Measurements from ENCODE around the gene ZC3H18.

Gene ZC3H18

GRCh38 chr16:88638323-88639230 is 68.4 kb downstream of the ZC3H18 start, which contains the start of gene IL17C:
Gene IL17C, plus strand, starts transcription at chr16:88638572. Its CDS starts 70 bp downstream, at chr16:88638642.
- Histone ChIP-seq H3K4me1 (ENCODE audit: insufficient read depth, low read length) (peaks cover 6% of the 10 kb centered on the region; the same call in 1 of the 2 replicates), H3K4me3 (ENCODE audit: low read length) (no peak within 1 kb of the TSS), H3K27me3 (ENCODE audit: insufficient read depth, low read length) (peaks cover 14% of the 10 kb centered on the region), H3K27ac (ENCODE audit: low read depth, low read length) (no peak within 1 kb of the TSS), H3K36me3 (ENCODE audit: insufficient read depth, low read length) (no peaks in the 10 kb centered on the region), H3K9me3 (ENCODE audit: insufficient read depth, low read depth, low read length) (no peaks in the 10 kb centered on the region), H3K9ac (ENCODE audit: low read depth, low read length) (no peak within 1 kb of the TSS)
- WGBS: 74% methylated on average over 27 of the region's 27 CpGs

DNA sequence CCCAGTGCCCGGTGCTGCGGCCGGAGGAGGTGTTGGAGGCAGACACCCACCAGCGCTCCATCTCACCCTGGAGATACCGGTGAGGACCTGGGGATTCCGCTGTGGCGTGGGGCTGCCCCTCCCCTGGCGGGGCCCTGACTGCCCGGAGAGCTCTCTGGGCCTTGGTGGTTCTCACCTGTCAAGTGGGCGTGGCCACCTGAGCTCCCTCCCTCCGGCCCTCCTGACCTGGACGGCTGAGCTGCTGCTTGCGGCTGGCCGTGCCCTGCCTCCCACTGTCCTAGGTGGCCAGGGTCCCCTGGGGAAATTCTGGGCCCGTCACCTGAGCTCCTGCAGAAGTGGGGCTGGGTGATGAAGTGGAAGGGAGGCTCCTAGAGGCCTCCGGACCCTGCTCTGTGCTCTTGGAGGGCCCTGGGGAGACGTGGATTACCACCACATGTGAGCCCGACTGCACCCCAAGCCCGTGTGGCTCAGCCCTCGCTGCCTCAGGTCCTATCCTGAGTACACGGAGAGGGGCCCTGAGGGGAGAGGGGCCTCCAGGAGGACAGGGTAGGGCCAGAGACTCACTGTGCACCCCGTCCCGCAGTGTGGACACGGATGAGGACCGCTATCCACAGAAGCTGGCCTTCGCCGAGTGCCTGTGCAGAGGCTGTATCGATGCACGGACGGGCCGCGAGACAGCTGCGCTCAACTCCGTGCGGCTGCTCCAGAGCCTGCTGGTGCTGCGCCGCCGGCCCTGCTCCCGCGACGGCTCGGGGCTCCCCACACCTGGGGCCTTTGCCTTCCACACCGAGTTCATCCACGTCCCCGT is 69.2 kb downstream of the ZC3H18 start:
- no peak overlapping the region for H3K27ac ChIP-seq (ENCODE audit: low read depth, low read length)
- H3K4me1 ChIP-seq (ENCODE audit: insufficient read depth, low read length): peaks cover 6% of the 10 kb centered on the region; the same call in 1 of the 2 replicates
- no peaks in the 10 kb centered on the region for H3K9me3 ChIP-seq (ENCODE audit: insufficient read depth, low read depth, low read length)
- 0 out of 2 replicates have a peak, but pooled peaks cover 3% of the 10 kb centered on the region for H3K36me3 ChIP-seq (ENCODE audit: insufficient read depth, low read length)
- no peak overlapping the region for H3K4me3 ChIP-seq (ENCODE audit: low read length)
- no peak overlapping the region for H3K9ac ChIP-seq (ENCODE audit: low read depth, low read length)
- 79% methylated on average over 45 of the region's 45 CpGs for WGBS
- H3K27me3 ChIP-seq (ENCODE audit: insufficient read depth, low read length): peaks cover 14% of the 10 kb centered on the region

GRCh38 chr16:88640039-88640495 is 69.9 kb downstream of the ZC3H18 start:
- H3K27me3 ChIP-seq (ENCODE audit: insufficient read depth, low read length): peaks cover 12% of the 10 kb centered on the region
- WGBS: 93% methylated on average over 11 of the region's 13 CpGs
- 0 out of 2 replicates have a peak, but pooled peaks cover 3% of the 10 kb centered on the region for H3K36me3 ChIP-seq (ENCODE audit: insufficient read depth, low read length)
- no peak overlapping the region for H3K4me3 ChIP-seq (ENCODE audit: low read length)
- no peak overlapping the region for H3K27ac ChIP-seq (ENCODE audit: low read depth, low read length)
- no peaks in the 10 kb centered on the region for H3K9me3 ChIP-seq (ENCODE audit: insufficient read depth, low read depth, low read length)
- no peak overlapping the region for H3K9ac ChIP-seq (ENCODE audit: low read depth, low read length)
- peaks cover 6% of the 10 kb centered on the region; the same call in 1 of the 2 replicates for H3K4me1 ChIP-seq (ENCODE audit: insufficient read depth, low read length)

GRCh38 chr16:88640498-88641247 is 70.5 kb downstream of the ZC3H18 start:
- Histone ChIP-seq H3K9me3 (ENCODE audit: insufficient read depth, low read depth, low read length) (no peaks in the 10 kb centered on the region), H3K9ac (ENCODE audit: low read depth, low read length) (no peak overlapping the region), H3K27ac (ENCODE audit: low read depth, low read length) (no peak overlapping the region), H3K4me3 (ENCODE audit: low read length) (no peak overlapping the region), H3K27me3 (ENCODE audit: insufficient read depth, low read length) (peaks cover 8% of the 10 kb centered on the region; the same call in 1 of the 2 replicates), H3K4me1 (ENCODE audit: insufficient read depth, low read length) (peaks cover 6% of the 10 kb centered on the region; the same call in 1 of the 2 replicates), H3K36me3 (ENCODE audit: insufficient read depth, low read length) (0 out of 2 replicates have a peak, but pooled peaks cover 3% of the 10 kb centered on the region)
- WGBS: 90% methylated on average over 17 of the region's 17 CpGs

DNA sequence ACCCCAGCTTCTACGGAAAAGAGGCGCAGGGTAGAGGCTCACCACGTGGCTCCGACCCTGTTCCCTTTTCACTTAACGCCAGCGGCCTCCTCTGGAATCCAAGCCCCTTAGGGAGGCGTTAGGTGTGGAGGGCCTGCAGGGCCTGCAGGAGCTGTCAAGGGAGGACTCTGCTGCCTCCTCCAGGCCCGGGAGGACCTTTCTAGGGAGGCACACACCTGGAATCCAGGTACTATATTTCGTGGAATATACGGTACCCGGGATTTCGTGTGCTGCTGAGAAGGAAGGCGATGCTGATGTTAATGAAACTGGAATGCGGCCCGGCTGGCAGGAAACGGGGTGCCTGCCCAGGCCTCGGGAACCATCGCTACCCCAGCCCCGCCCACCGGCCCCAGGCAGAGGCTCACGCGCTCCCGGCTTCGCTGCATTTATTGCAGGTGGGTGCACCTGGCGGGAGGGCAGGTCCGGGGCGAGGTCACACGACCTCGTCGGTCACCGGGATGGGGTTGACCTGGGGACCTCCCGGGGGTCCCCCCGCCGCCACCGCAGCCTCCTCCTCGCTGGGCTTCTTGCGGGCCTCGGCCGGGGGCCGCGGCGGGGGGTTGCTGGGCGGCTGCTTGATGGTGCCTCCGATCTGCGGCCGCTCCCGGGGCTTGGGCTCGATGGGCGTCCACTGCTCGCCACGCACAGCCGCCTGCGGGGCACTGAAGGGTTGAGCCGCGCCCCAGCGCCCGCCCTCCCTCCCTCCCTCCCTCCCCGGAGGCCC is 72.9 kb downstream of the ZC3H18 start:
- Histone ChIP-seq H3K4me1 (ENCODE audit: insufficient read depth, low read length) (peaks cover 3% of the 10 kb centered on the region; the same call in 1 of the 2 replicates), H3K36me3 (ENCODE audit: insufficient read depth, low read length) (0 out of 2 replicates have a peak, but pooled peaks cover 3% of the 10 kb centered on the region), H3K4me3 (ENCODE audit: low read length) (no peak overlapping the region), H3K9ac (ENCODE audit: low read depth, low read length) (no peak overlapping the region), H3K27me3 (ENCODE audit: insufficient read depth, low read length) (peaks cover 3% of the 10 kb centered on the region; the same call in 1 of the 2 replicates), H3K27ac (ENCODE audit: low read depth, low read length) (no peak overlapping the region), H3K9me3 (ENCODE audit: insufficient read depth, low read depth, low read length) (no peaks in the 10 kb centered on the region)
- WGBS: 92% methylated on average over 55 of the region's 58 CpGs

DNA sequence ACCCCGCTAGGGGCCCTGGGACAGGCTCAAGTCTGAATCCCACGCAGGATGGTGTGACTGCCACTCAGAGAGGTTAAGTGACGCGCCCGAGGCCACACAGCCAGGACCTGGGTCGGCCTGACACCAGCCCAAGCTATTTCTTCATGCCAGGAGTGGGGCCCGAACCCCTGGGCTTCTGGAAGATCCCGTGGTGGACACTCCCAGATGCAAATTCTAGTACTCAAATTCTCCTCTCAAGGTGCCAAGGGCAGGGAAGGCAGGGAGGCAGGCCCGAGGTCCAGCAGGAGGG is 73.4 kb downstream of the ZC3H18 start:
- H3K27me3 ChIP-seq (ENCODE audit: insufficient read depth, low read length): peaks cover 3% of the 10 kb centered on the region; the same call in 1 of the 2 replicates
- no peak overlapping the region for H3K27ac ChIP-seq (ENCODE audit: low read depth, low read length)
- H3K4me1 ChIP-seq (ENCODE audit: insufficient read depth, low read length): peaks cover 3% of the 10 kb centered on the region; the same call in 1 of the 2 replicates
- 0 out of 2 replicates have a peak, but pooled peaks cover 3% of the 10 kb centered on the region for H3K36me3 ChIP-seq (ENCODE audit: insufficient read depth, low read length)
- 91% methylated on average over 9 of the region's 9 CpGs for WGBS
- no peaks in the 10 kb centered on the region for H3K9me3 ChIP-seq (ENCODE audit: insufficient read depth, low read depth, low read length)
- H3K9ac ChIP-seq (ENCODE audit: low read depth, low read length): no peak overlapping the region
- no peak overlapping the region for H3K4me3 ChIP-seq (ENCODE audit: low read length)

GRCh38 chr16:88645455-88645854 is 75.3 kb downstream of the ZC3H18 start:
- H3K9me3 ChIP-seq (ENCODE audit: insufficient read depth, low read depth, low read length): no peaks in the 10 kb centered on the region
- H3K27ac ChIP-seq (ENCODE audit: low read depth, low read length): no peak overlapping the region
- 0 out of 2 replicates have a peak, but pooled peaks cover 3% of the 10 kb centered on the region for H3K36me3 ChIP-seq (ENCODE audit: insufficient read depth, low read length)
- H3K4me3 ChIP-seq (ENCODE audit: low read length): no peak overlapping the region
- no peaks in the 10 kb centered on the region; the same call in 1 of the 2 replicates for H3K27me3 ChIP-seq (ENCODE audit: insufficient read depth, low read length)
- no peak overlapping the region for H3K9ac ChIP-seq (ENCODE audit: low read depth, low read length)
- H3K4me1 ChIP-seq (ENCODE audit: insufficient read depth, low read length): peaks cover 6% of the 10 kb centered on the region; the same call in 1 of the 2 replicates
- WGBS: 97% methylated on average over 16 of the region's 16 CpGs

GRCh38 chr16:88645941-88646340 is 75.7 kb downstream of the ZC3H18 start:
- 89% methylated on average over 23 of the region's 23 CpGs for WGBS
- Histone ChIP-seq H3K36me3 (ENCODE audit: insufficient read depth, low read length) (0 out of 2 replicates have a peak, but pooled peaks cover 3% of the 10 kb centered on the region), H3K9ac (ENCODE audit: low read depth, low read length) (no peak overlapping the region), H3K4me1 (ENCODE audit: insufficient read depth, low read length) (peaks cover 6% of the 10 kb centered on the region; the same call in 1 of the 2 replicates), H3K4me3 (ENCODE audit: low read length) (no peak overlapping the region), H3K27ac (ENCODE audit: low read depth, low read length) (no peak overlapping the region), H3K9me3 (ENCODE audit: insufficient read depth, low read depth, low read length) (no peaks in the 10 kb centered on the region), H3K27me3 (ENCODE audit: insufficient read depth, low read length) (no peaks in the 10 kb centered on the region)

DNA sequence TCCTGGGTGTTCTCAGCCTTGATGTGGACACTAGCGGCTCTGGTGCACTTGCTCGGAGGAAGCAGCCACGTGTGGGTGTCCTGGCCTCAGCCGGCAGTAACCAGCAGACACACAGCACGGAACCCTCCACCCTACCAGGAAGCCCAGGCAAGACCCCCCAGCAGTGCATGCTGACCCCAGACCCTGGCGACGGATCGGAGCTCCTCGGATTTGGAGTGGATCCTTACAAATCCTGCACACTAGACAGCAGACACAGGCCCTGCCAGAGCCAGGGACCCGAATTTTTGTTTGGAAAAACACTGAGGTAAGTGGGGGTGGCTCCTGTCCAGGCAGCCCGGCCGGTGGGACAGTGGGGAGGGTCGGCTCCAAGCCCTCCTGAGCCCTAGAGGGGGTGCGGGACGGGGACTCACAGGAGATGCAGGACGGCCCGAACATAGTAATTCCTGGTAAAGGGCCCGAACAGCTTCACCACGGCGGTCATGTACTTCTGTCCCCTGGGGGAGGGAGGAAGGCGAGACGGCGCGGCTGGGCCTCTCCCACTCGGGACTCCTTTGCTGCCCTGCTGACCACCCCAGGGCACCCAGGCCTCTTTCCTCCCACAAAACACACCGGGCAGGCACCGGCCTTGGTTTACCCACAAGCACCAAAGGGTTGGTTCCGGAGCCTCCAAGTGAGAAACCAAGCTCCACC is 76.3 kb downstream of the ZC3H18 start:
- Histone ChIP-seq H3K27ac (ENCODE audit: low read depth, low read length) (no peak overlapping the region), H3K4me3 (ENCODE audit: low read length) (no peak overlapping the region), H3K27me3 (ENCODE audit: insufficient read depth, low read length) (no peaks in the 10 kb centered on the region), H3K9me3 (ENCODE audit: insufficient read depth, low read depth, low read length) (no peaks in the 10 kb centered on the region), H3K9ac (ENCODE audit: low read depth, low read length) (no peak overlapping the region), H3K36me3 (ENCODE audit: insufficient read depth, low read length) (0 out of 2 replicates have a peak, but pooled peaks cover 3% of the 10 kb centered on the region), H3K4me1 (ENCODE audit: insufficient read depth, low read length) (peaks cover 10% of the 10 kb centered on the region; the same call in 1 of the 2 replicates)
- 92% methylated on average over 28 of the region's 28 CpGs for WGBS

Measured in HUES64 (cell line).